ENCODE results near the gene MISP3.

Gene MISP3

DNA sequence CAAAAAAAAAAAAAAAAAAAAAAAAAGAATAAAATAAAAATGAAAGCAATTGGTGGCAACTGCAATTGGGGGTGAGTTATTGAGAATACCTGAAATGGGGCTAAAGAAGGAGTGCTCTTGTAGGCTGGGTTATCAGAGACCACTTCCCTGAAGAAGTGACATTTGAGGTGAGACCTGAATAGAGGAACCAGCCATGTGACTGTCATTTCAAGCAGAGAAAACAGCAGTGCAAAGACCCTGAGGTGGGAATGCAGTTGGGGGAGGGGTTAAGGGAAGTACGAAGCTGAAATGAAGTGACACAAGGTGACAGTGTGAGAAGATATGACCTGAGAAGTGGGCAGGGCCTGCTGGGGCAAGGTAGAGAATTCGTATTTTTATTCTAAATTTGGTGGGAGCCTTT is 6.5 kb upstream of the MISP3 start:
- no peak for TF ChIP-seq CTCF (IDR thresholded peaks at IDR 0.05; ENCODE audit: low read depth, low read length, missing control alignments)
- DNase-seq (ENCODE audit: extremely low read depth, low read depth) = no peak
- no peak overlapping the region for H3K4me3 ChIP-seq (replicated peaks; ENCODE audit: low read depth, low read length)

- no peak for DNase-seq (ENCODE audit: extremely low read depth, low read depth)
- no peak overlapping the region for H3K4me3 ChIP-seq (replicated peaks; ENCODE audit: low read depth, low read length)
- no peak for TF ChIP-seq CTCF (IDR thresholded peaks at IDR 0.05; ENCODE audit: low read depth, low read length, missing control alignments)
These were observed 2.1 kb upstream of the MISP3 start for GRCh38 chr19:14070268-14071050.

- H3K4me3 ChIP-seq (replicated peaks; ENCODE audit: low read depth, low read length) = peak overlapping the region; percentile 52
- DNase-seq (ENCODE audit: extremely low read depth, low read depth) = no peak
- peak; percentile 1 for TF ChIP-seq CTCF (IDR thresholded peaks at IDR 0.05; ENCODE audit: low read depth, low read length, missing control alignments)
These were observed 807 bp downstream of the MISP3 start for GRCh38 chr19:14073261-14073924.

GRCh38 chr19:14073925-14074838 is 1.6 kb downstream of the MISP3 start:
- peak overlapping the region; percentile 52 for H3K4me3 ChIP-seq (replicated peaks; ENCODE audit: low read depth, low read length)
- DNase-seq (ENCODE audit: extremely low read depth, low read depth) = no peak
- TF ChIP-seq CTCF (IDR thresholded peaks at IDR 0.05; ENCODE audit: low read depth, low read length, missing control alignments) = no peak

- no peak overlapping the region for H3K4me3 ChIP-seq (replicated peaks; ENCODE audit: low read depth, low read length)
- TF ChIP-seq CTCF (IDR thresholded peaks at IDR 0.05; ENCODE audit: low read depth, low read length, missing control alignments) = no peak
- DNase-seq (ENCODE audit: extremely low read depth, low read depth) = no peak
These were observed 5.8 kb downstream of the MISP3 start for GRCh38 chr19:14078411-14078810.

DNA sequence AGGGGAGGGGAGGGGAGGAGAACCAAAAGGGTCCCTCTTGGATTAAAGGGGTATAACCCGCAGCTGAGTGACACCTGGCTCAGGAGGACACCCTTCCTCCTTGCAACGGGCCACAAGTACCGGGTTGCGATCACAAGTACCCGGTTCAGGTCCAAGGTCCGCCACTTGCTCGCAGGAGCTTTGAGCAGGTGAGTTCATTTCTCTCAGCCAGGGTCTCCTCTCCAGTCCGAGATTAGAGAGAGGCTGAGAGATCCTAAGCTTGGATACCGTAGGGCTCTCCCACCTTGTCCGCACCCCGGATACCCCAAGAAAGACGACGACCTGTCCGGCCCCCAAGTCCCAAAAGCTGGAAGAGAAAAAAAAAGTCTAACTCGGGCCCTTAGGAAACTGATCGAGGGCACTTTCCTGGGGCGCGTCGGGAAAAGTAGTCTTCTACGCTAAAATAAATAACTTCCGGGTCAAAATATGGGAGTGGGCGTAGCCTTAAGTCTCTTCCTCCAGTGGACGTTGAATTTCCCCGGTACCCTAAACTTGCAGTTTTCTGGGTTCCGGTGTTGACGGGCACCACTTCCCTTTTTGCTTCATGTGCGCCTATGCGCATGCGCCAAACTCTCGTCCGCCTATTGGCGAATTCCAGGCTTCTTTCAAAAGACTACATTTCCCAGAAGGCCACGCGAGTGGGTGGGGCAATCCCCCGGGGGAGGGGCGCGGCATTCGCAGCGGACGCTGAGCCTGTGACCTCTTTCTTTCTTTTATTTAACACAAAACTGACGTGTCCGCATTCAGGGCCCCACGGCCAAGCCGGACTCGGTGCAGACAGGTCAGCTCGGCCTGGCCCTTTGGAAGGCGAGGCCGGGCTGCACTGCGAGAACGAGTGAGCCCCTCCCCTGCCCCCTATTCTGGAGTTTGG is 8.6 kb downstream of the MISP3 start:
- H3K4me3 ChIP-seq (replicated peaks; ENCODE audit: low read depth, low read length) = peak overlapping the region; percentile 80
- DNase-seq (ENCODE audit: extremely low read depth, low read depth) = peak; percentile 99
- TF ChIP-seq CTCF (IDR thresholded peaks at IDR 0.05; ENCODE audit: low read depth, low read length, missing control alignments) = no peak
